Hepatocyte (in vitro differentiated cells): Measurements from ENCODE around the gene ZFC3H1. TPM values are rescaled to one million over a fixed set of nuclear protein-coding genes. Genes with fewer than 3 reads are reported as not detected.

Experiments used
- DNase-seq: peaks from one replicate; pipeline ENCODE4 v3.0.0-alpha.2; 2016; ENCODE audit warnings: low spot score
- H2AFZ ChIP-seq: fragments of 200-600 bp; sonication (generic); 2 replicates; pipeline ENCODE4 v1.6.0; 2016; ENCODE audit warnings: antibody characterized with exemption, mild to moderate bottlenecking
- H3K27ac ChIP-seq: fragments of 200-600 bp; sonication (generic); 2 replicates; pipeline ENCODE4 v1.5.1; 2016; ENCODE audit warnings: mild to moderate bottlenecking
- H3K27me3 ChIP-seq: fragments of 200-600 bp; sonication (generic); 2 replicates; pipeline ENCODE4 v1.6.1; 2016
- H3K36me3 ChIP-seq: fragments of 200-600 bp; sonication (generic); replicated peaks from 2 replicates; pipeline ENCODE4 v1.5.1; 2016; ENCODE audit warnings: low read depth; ENCODE audit not compliant: insufficient read depth
- H3K4me1 ChIP-seq: fragments of 200-600 bp; sonication (generic); 2 replicates; pipeline ENCODE4 v1.5.1; 2016; ENCODE audit warnings: mild to moderate bottlenecking, moderate library complexity; ENCODE audit not compliant: insufficient read depth
- H3K4me2 ChIP-seq: fragments of 200-600 bp; sonication (generic); 2 replicates; pipeline ENCODE4 v1.6.0; 2016
- H3K4me3 ChIP-seq: fragments of 200-600 bp; sonication (generic); 2 replicates; pipeline ENCODE4 v1.5.1; 2016; ENCODE audit warnings: mild to moderate bottlenecking
- H3K79me2 ChIP-seq: fragments of 200-600 bp; sonication (generic); 2 replicates; pipeline ENCODE4 v1.6.0; 2017; ENCODE audit warnings: mild to moderate bottlenecking
- H3K9me2 ChIP-seq: fragments of 200-600 bp; sonication (generic); replicated peaks from 2 replicates; pipeline ENCODE4 v1.6.0; 2017; ENCODE audit warnings: mild to moderate bottlenecking; ENCODE audit not compliant: insufficient read depth
- H3K9me3 ChIP-seq: fragments of 200-600 bp; sonication (generic); 2 replicates; pipeline ENCODE4 v1.5.1; 2016; ENCODE audit warnings: low read depth, mild to moderate bottlenecking
- H4K20me1 ChIP-seq: fragments of 200-600 bp; sonication (generic); 2 replicates; pipeline ENCODE4 v1.6.0; 2016; ENCODE audit warnings: mild to moderate bottlenecking; ENCODE audit not compliant: insufficient read depth, poor library complexity, severe bottlenecking
- CTCF ChIP-seq: fragments of 200-600 bp; sonication (generic); IDR thresholded peaks from 2 replicates; pipeline ENCODE4 v1.5.1; 2016; ENCODE audit warnings: antibody characterized with exemption, mild to moderate bottlenecking; ENCODE audit not compliant: poor library complexity
- EZH2 ChIP-seq: fragments of 200-600 bp; sonication (generic); IDR thresholded peaks from 2 replicates; pipeline ENCODE4 v1.6.1; 2016; ENCODE audit warnings: antibody characterized with exemption, mild to moderate bottlenecking, borderline replicate concordance
- EZH2phosphoT487 ChIP-seq: fragments of 200-600 bp; sonication (generic); IDR thresholded peaks from one replicate; pipeline ENCODE4 v1.6.1; 2018; ENCODE audit warnings: antibody characterized with exemption, mild to moderate bottlenecking, low read depth, moderate library complexity; ENCODE audit not compliant: unreplicated experiment, severe bottlenecking
- WGBS: methylation state at CpG from one replicate; pipeline ENCODE4 v1.1.6; 2016; ENCODE audit warnings: low lambda C conversion rate; ENCODE audit errors: missing lambda C conversion rate; 5-methylcytosine and 5-hydroxymethylcytosine counted together
- polyA plus RNA-seq: library from polyadenylated mRNA; unstranded; fragments of >200 nt; fragmentation: Nextera tagmentation; extraction: Ambion mirVana; gene quantifications from 2 replicates; pipeline ENCODE4 v1.2.1, GENCODE V29; 2016
- total RNA-seq: library from RNA; depleted of rRNA; stranded (reverse); fragments of >200 nt; gene quantifications from 2 replicates; pipeline ENCODE4 v1.2.3, GENCODE V29; 2014

ZFC3H1 gene
- total RNA-seq (46.4 and 48.6 TPM in 2 replicates), polyA plus RNA-seq (28.0 and 45.5 TPM in 2 replicates)

GRCh38 chr12:71663561-71664410, at the start of gene ZFC3H1, which contains the start of gene THAP2:
Gene ZFC3H1 (minus strand): TSS chr12:71663848. CDS start chr12:71663610, 238 bp downstream.
Gene THAP2 (plus strand): TSS chr12:71664301. CDS start chr12:71664510, 209 bp downstream.
- peaks cover 7% of the 10 kb centered on the region for H3K4me1 ChIP-seq
- peak; percentile 98 for DNase-seq
- H3K9me2 ChIP-seq: no peaks in the 10 kb centered on the region
- H3K4me2 ChIP-seq: peak within 1 kb of the TSS; percentile 81
- H3K4me3 ChIP-seq: peak within 1 kb of the TSS; percentile 71
- H3K27ac ChIP-seq: peak within 1 kb of the TSS; percentile 95
- H3K9me3 ChIP-seq: no peaks in the 10 kb centered on the region
- no peaks in the 10 kb centered on the region for H3K36me3 ChIP-seq
- H2AFZ ChIP-seq: peak within 1 kb of the TSS; percentile 64
- under 1% methylated on average over 56 of the region's 57 CpGs for WGBS
- no peak for TF ChIP-seq EZH2phosphoT487
- peak; percentile 25 for TF ChIP-seq CTCF
- peaks cover 38% of the 10 kb centered on the region for H4K20me1 ChIP-seq
- no peaks in the 10 kb centered on the region for H3K27me3 ChIP-seq
- peaks cover 73% of the 10 kb centered on the region for H3K79me2 ChIP-seq

GRCh38 chr12:71710276-71711125, 46.9 kb upstream of the ZFC3H1 start:
- Histone ChIP-seq H3K36me3 (no peaks in the 10 kb centered on the region), H3K4me2 (peak overlapping the region; percentile 27), H3K9me3 (no peaks in the 10 kb centered on the region), H3K27ac (peak overlapping the region; percentile 90), H3K4me1 (no peaks in the 10 kb centered on the region), H3K4me3 (no peak overlapping the region), H3K9me2 (no peaks in the 10 kb centered on the region), H2AFZ (no peak overlapping the region), H3K79me2 (no peaks in the 10 kb centered on the region), H4K20me1 (no peaks in the 10 kb centered on the region), H3K27me3 (no peaks in the 10 kb centered on the region)
- TF ChIP-seq CTCF: no peak
- no peak for TF ChIP-seq EZH2phosphoT487
- no peak for TF ChIP-seq EZH2
- DNase-seq: peak; percentile 64
- 74% methylated on average over 7 of the region's 7 CpGs for WGBS

- Histone ChIP-seq H3K27me3 (no peaks in the 10 kb centered on the region), H3K4me1 (no peaks in the 10 kb centered on the region), H3K9me3 (no peaks in the 10 kb centered on the region), H3K27ac (no peak overlapping the region), H3K4me3 (no peak overlapping the region), H3K9me2 (no peaks in the 10 kb centered on the region), H3K4me2 (no peak overlapping the region), H3K79me2 (no peaks in the 10 kb centered on the region), H4K20me1 (no peaks in the 10 kb centered on the region), H2AFZ (no peak overlapping the region), H3K36me3 (no peaks in the 10 kb centered on the region)
- TF ChIP-seq CTCF: no peak
- TF ChIP-seq EZH2: no peak
- no peak for TF ChIP-seq EZH2phosphoT487
- WGBS: 94% methylated on average over 1 of the region's 1 CpG
- no peak for DNase-seq
These were observed 45.0 kb upstream of the ZFC3H1 start for GRCh38 chr12:71708658-71709057.
